Activated naive CD4-positive, alpha-beta T cell treated with anti-CD3 and anti-CD28 coated beads, Interleukin-2, amount 50 U/mL, for 16 hours (primary cell): ENCODE results near the gene DCTN4.
A peak's percentile ranks its signal among the peaks of the same experiment; 100 is the strongest.
"Not testable (repeated sequence)": the region's sequence is repeated elsewhere in the genome, so short reads cannot be mapped to it uniquely, and the experiment has no call there.

Source experiments
- DNase-seq: peaks from one replicate; pipeline ENCODE4 v3.0.0-alpha.2; 2020

Gene DCTN4

GRCh38 chr5:150758531-150759333 is at the start of gene DCTN4:
TSS of gene DCTN4 (minus strand) at chr5:150759017. CDS start at chr5:150758993, 24 bp downstream.
- peak; percentile 93 for DNase-seq

- DNase-seq: no peak
Observed at GRCh38 chr5:150804388-150804787, 45.6 kb upstream of the DCTN4 start.

GRCh38 chr5:150801117-150801927 is 42.5 kb upstream of the DCTN4 start:
- DNase-seq: no peak

GRCh38 chr5:150797384-150797783 is 38.6 kb upstream of the DCTN4 start:
- DNase-seq: no peak

GRCh38 chr5:150794927-150795326 is 36.1 kb upstream of the DCTN4 start:
- DNase-seq: no peak

GRCh38 chr5:150793423-150793888 is 34.6 kb upstream of the DCTN4 start:
- not testable (repeated sequence) for DNase-seq

GRCh38 chr5:150791536-150791935 is 32.7 kb upstream of the DCTN4 start:
- DNase-seq: no peak

GRCh38 chr5:150789943-150790611 is 31.3 kb upstream of the DCTN4 start:
- peak; percentile 76 for DNase-seq

- DNase-seq: no peak
Observed at GRCh38 chr5:150789450-150789849, 30.6 kb upstream of the DCTN4 start.

- no peak for DNase-seq
Observed at GRCh38 chr5:150788977-150789376, 30.2 kb upstream of the DCTN4 start.

GRCh38 chr5:150787656-150788055 is 28.8 kb upstream of the DCTN4 start:
- DNase-seq: no peak

- no peak for DNase-seq
Observed at GRCh38 chr5:150786876-150787275, 28.1 kb upstream of the DCTN4 start.

GRCh38 chr5:150785950-150786349 is 27.1 kb upstream of the DCTN4 start:
- DNase-seq: no peak

GRCh38 chr5:150783422-150783928 is 24.7 kb upstream of the DCTN4 start:
- DNase-seq: peak; percentile 67

- no peak for DNase-seq
Observed at GRCh38 chr5:150782850-150783249, 24.0 kb upstream of the DCTN4 start.

GRCh38 chr5:150781706-150782614 is 23.1 kb upstream of the DCTN4 start:
- DNase-seq: no peak

- DNase-seq: no peak
Observed at GRCh38 chr5:150780816-150781221, 22.0 kb upstream of the DCTN4 start.

- DNase-seq: no peak
Observed at GRCh38 chr5:150780187-150780692, 21.4 kb upstream of the DCTN4 start.

- DNase-seq: no peak
Observed at GRCh38 chr5:150779397-150780186, 20.8 kb upstream of the DCTN4 start.

- peak; percentile 73 for DNase-seq
Observed at GRCh38 chr5:150778517-150779396, 19.9 kb upstream of the DCTN4 start, which contains the start of gene SMIM3. TSS of gene SMIM3 (plus strand) at chr5:150778757. CDS start at chr5:150795441, 16,684 bp downstream.
